Measurements from ENCODE around the gene LRRC63.
"Not testable (repeated sequence)": the region's sequence is repeated elsewhere in the genome, so short reads cannot be mapped to it uniquely, and the experiment has no call there.

Gene LRRC63, protein sequence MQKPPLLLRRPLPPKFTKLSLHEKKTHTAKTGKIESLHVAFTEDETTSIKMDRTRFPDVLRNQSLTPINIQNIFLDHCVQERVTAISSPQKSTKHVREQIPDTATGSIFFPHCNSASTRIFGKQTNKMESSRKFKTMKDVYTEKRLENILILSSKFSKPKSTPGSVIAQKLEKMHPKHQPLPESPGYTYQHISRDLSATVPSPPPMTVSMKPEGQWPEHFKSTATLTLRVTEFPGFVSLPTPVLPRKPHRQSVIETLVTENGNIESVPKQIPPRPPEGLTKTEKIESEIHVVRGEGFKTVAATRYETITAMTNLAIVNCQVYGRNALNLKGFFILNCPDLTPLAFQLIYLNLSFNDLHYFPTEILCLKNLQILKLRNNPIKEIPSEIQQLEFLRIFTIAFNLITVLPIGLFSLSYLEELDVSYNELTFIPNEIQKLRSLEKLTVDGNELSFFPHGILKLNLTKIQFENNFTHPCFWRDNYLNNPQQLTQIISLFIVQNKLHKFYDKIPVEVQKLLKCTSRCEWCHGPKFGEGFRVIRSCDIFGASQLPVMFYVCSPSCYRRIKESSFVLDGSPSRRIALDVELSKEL

DNA sequence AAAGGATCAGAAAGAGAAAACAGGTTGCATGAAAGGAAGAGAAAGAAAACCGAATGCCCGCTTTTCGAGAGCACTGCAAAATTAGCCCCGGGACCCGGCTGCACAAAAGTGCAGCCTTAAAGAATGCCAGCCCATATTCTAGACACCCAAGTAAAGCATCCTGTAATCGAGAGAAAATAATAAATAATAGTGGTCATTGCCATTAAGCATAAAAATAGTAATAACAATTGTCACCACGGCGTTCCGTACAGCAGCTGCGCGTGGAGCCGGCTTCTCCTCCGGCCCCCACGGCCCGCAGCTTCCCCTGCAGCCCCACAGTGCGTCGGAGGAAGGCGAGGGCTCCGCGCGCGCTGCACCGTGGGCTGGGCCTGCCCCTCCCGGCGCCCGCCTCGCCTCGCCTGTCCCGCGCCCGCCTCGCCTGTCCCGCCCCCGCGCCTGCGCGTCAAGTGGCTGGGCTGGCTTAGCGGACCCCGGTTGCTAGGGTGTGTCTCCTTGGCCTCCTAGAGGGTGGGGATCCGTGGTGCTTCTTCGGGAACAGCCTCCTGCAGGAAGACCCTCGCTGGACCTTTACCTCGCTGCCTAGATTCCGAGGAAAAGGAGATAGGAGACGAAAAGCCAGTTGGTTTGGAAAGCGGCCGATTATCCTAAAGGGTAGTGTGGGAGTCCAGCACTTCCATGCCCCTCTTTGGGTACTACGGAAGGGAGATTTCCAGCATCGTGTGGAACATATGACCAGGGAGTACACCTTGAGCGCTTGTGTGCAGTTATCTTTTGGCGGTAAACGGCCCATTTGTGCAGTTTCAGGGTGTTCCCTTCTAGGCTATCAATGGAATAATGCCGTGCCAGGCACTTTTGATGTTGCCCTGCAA is at the start of gene LRRC63:
Gene LRRC63 (plus strand): TSS at position 446 of the 869 bp plus-strand sequence. CDS start 1,107 bp downstream, outside the sequence.
- TF ChIP-seq, protein P1, sequence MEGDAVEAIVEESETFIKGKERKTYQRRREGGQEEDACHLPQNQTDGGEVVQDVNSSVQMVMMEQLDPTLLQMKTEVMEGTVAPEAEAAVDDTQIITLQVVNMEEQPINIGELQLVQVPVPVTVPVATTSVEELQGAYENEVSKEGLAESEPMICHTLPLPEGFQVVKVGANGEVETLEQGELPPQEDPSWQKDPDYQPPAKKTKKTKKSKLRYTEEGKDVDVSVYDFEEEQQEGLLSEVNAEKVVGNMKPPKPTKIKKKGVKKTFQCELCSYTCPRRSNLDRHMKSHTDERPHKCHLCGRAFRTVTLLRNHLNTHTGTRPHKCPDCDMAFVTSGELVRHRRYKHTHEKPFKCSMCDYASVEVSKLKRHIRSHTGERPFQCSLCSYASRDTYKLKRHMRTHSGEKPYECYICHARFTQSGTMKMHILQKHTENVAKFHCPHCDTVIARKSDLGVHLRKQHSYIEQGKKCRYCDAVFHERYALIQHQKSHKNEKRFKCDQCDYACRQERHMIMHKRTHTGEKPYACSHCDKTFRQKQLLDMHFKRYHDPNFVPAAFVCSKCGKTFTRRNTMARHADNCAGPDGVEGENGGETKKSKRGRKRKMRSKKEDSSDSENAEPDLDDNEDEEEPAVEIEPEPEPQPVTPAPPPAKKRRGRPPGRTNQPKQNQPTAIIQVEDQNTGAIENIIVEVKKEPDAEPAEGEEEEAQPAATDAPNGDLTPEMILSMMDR (IDR thresholded peaks at IDR 0.05; ENCODE audit: extremely low read depth, insufficient read depth, missing control alignments): no peak
- peak; percentile 79 for DNase-seq (ENCODE audit: low spot score)
- in situ Hi-C loops (cut with MboI; ENCODE audit: low pct_unique_long_range_greater_than_20kb, low sequenced_read_pairs, unreplicated experiment): no loop called here

GRCh38 chr13:46162741-46163140 is 49.0 kb upstream of the LRRC63 start:
- in situ Hi-C loops (cut with MboI; ENCODE audit: low pct_unique_long_range_greater_than_20kb, low sequenced_read_pairs, unreplicated experiment); DNase-seq (ENCODE audit: low spot score): not testable (repeated sequence)

DNA sequence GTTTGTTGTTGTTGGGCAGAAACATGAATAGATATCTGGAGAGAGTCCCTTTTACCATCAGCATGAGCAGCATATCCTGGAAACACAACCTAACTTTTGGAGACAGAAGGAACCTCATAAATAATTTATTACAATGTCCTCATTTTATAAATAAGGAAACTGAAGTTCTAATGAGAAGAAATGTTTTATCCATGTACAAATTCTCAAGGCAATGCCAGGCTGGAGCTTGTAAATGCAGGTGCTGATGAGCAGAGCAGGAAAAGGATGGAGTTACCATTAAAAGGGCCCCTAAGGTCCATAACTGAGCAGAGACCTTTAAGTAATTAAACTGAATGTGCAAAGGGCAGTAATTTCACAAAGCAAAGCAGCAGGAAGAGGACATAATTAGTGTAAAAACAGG is 47.1 kb upstream of the LRRC63 start:
- in situ Hi-C loops (cut with MboI; ENCODE audit: low pct_unique_long_range_greater_than_20kb, low sequenced_read_pairs, unreplicated experiment): no loop called here
- TF ChIP-seq, protein P1 (IDR thresholded peaks at IDR 0.05; ENCODE audit: extremely low read depth, insufficient read depth, missing control alignments): no peak
- DNase-seq (ENCODE audit: low spot score): no peak

DNA sequence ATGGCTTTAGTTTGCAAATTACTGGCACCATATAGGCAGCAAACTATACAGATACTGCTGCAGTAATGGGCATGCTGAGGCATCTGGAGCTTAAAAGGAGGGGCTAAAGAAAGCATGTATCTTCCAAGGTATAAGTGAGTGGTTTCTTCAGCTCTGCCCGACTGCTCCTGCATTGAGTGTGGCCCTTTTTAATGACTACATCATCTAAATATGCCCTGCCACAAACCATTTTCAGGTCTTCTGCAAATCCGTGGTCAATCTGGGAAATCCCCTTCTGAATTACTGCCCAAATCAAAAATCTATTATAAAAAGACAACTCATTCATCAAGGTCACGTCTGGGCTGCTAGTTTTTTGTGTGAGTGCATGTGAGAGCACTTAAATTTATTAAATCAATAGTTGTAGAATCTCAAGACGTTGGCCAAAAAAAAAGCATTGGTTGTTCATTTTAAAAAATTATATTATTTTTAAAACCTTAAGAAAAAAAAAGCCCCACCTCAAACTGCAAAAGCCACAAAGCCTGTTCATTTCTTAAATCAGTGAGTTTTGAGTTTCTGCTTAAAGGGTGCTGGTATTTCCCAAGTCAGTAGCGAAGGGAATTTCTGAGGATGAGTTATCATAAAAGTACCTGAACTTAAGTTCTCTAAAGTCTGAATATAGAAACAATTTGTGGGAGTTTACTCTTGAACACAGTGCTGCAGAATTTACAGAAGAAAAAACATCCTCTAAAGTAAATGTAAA is 46.1 kb upstream of the LRRC63 start:
- in situ Hi-C loops (cut with MboI; ENCODE audit: low pct_unique_long_range_greater_than_20kb, low sequenced_read_pairs, unreplicated experiment): no loop called here
- peak; percentile 67 for DNase-seq (ENCODE audit: low spot score)
- TF ChIP-seq, protein P1 (IDR thresholded peaks at IDR 0.05; ENCODE audit: extremely low read depth, insufficient read depth, missing control alignments): no peak

GRCh38 chr13:46166224-46166584 is 45.5 kb upstream of the LRRC63 start:
- in situ Hi-C loops (cut with MboI; ENCODE audit: low pct_unique_long_range_greater_than_20kb, low sequenced_read_pairs, unreplicated experiment): no loop called here
- DNase-seq (ENCODE audit: low spot score): no peak
- TF ChIP-seq, protein P1 (IDR thresholded peaks at IDR 0.05; ENCODE audit: extremely low read depth, insufficient read depth, missing control alignments): no peak

DNA sequence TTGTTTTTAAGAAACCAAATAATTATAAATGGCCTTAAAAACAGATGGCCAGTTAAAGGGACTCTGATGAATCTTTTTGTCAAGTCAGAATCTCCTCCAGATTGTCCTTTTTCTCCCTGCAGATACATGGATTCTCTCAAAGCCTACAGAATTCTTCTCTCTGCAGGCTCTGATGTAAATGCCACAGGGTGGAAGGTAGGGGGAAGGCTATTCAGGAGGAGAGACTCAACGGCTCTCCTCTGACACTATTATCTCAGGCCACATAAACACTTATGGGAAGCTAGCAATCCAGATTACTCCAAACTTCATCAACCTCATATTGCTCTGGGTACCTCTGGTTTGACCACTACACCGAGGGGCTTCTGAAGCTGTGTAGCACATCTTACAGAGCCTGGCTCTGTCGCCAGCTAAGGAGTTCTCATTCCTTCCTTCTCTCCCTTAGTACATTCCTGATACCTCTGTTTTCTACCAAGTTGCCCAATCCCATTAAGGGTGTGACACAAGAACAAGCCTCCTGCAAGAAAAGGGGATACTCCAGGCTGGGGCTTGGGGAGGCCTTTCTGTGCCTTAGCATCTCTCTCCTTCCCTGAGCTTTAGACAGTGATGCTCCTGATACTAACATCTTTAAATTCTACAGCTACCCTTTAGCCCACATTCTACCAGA is 44.6 kb upstream of the LRRC63 start:
- TF ChIP-seq, protein P1 (IDR thresholded peaks at IDR 0.05; ENCODE audit: extremely low read depth, insufficient read depth, missing control alignments): no peak
- in situ Hi-C loops (cut with MboI; ENCODE audit: low pct_unique_long_range_greater_than_20kb, low sequenced_read_pairs, unreplicated experiment): no loop called here
- no peak for DNase-seq (ENCODE audit: low spot score)
